Tibial artery (tissue), 4 donors: Measurements from ENCODE around the gene ANKIB1.

Experiments
- DNase-seq, 2 donors: peaks; one replicate each; pipeline ENCODE4 v3.0.0-alpha.2; 2019
- H3K27ac ChIP-seq, 2 donors: fragments of 200-600 bp; sonication (generic) in 1 of 2; 1 replicate in 1 of 2; 2 replicates in 1 of 2; pipeline ENCODE4 v1.5.1; 2018 to 2019; ENCODE audit warnings: mild to moderate bottlenecking in 1 of 2
- H3K27me3 ChIP-seq, 2 donors: fragments of 200-600 bp; sonication (generic) in 1 of 2; one replicate each; pipeline versions ENCODE4 v1.5.1 to v1.6.0; 2016 to 2019
- H3K36me3 ChIP-seq, 3 donors: fragments of 200-600 bp; sonication (generic) in 2 of 3; one replicate each; pipeline ENCODE4 v1.5.1; 2016 to 2019; ENCODE audit warnings: mild to moderate bottlenecking in 2 of 3
- H3K4me1 ChIP-seq, 4 donors: fragments of 200-600 bp; sonication (generic) in 2 of 4; 1 replicate in 3 of 4; 2 replicates in 1 of 4; pipeline ENCODE4 v1.5.1; 2016 to 2019
- H3K4me3 ChIP-seq, 2 donors: fragments of 200-600 bp; sonication (generic) in 1 of 2; 1 replicate in 1 of 2; 2 replicates in 1 of 2; pipeline ENCODE4 v1.5.1; 2018 to 2019; ENCODE audit warnings: mild to moderate bottlenecking in 2 of 2
- H3K9me3 ChIP-seq, 3 donors: fragments of 200-600 bp; sonication (generic) in 1 of 3; one replicate each; pipeline ENCODE4 v1.5.1; 2016 to 2019
- intact Hi-C: fragments of 100-400 bp; cut with DNase I; formaldehyde crosslinking; loops from one replicate; pipeline ENCODE4 v1.15.0; 2023; ENCODE audit warnings: low total_unique reads
- TF ChIP-seq, protein P1 (sequence below), 2 experiments: fragments of 200-600 bp in 1 of 2; fragments of 450-650 bp in 1 of 2; IDR thresholded peaks; one replicate each; pipeline ENCODE4 v1.5.1; 2017 to 2019; ENCODE audit warnings: antibody characterized with exemption in 2 of 2, mild to moderate bottlenecking in 1 of 2, moderate library complexity in 1 of 2

The ANKIB1 gene

DNA sequence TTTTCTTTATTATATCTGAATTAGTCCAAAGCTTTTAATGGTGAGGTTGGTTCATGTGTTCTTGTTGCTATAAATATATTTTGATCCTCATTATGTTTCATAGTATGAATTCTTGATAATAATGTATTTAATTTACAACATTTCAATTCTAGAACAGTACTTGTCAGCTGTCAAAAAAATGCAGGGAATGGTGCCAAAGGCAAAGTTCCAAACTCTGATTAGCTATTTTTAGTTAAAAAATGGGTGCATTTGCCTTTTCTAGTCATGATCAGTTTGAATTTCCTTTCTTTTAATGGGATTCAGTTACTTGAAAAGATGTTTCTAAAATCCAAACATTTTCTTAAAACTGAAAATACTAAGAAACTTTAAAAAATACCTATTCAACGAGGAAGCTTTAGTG, 49.6 kb downstream of the ANKIB1 start:
- Histone ChIP-seq H3K27ac (peak overlapping the region in 1 of 2 donors; percentile 55), H3K4me3 (peak overlapping the region in 1 of 2 donors; percentile 6)

DNA sequence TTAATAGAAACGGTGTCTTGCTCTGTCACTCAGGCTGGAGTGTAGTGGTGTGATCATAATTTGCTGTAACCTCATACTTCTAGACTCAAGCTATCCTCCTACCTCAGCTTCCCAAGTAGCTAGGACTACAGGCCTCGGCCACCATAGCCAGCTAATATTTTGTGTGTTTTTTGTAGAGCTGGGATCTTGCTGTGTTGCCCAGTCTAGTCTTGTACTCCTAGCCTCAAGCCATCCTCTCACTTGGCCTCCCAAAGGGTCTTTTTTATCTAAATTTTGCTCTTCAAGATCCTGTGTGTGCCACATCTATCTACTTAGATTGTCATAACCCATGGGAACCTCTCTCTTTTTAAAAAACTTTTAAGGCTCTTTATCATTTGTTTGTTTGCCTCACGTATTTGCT, 50.5 kb downstream of the ANKIB1 start:
- Histone ChIP-seq H3K36me3 (peaks cover 0 to 5% (median 0%) of the 10 kb centered on the region in 3 donors), H3K4me3 (no peak overlapping the region), H3K27ac (peak overlapping the region; percentile 40 to 55), H3K27me3 (no peaks in the 10 kb centered on the region), H3K4me1 (peaks cover 0 to 32% (median 2%) of the 10 kb centered on the region in 4 donors), H3K9me3 (no peaks in the 10 kb centered on the region)
- TF ChIP-seq, protein P1, sequence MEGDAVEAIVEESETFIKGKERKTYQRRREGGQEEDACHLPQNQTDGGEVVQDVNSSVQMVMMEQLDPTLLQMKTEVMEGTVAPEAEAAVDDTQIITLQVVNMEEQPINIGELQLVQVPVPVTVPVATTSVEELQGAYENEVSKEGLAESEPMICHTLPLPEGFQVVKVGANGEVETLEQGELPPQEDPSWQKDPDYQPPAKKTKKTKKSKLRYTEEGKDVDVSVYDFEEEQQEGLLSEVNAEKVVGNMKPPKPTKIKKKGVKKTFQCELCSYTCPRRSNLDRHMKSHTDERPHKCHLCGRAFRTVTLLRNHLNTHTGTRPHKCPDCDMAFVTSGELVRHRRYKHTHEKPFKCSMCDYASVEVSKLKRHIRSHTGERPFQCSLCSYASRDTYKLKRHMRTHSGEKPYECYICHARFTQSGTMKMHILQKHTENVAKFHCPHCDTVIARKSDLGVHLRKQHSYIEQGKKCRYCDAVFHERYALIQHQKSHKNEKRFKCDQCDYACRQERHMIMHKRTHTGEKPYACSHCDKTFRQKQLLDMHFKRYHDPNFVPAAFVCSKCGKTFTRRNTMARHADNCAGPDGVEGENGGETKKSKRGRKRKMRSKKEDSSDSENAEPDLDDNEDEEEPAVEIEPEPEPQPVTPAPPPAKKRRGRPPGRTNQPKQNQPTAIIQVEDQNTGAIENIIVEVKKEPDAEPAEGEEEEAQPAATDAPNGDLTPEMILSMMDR (IDR thresholded peaks at IDR 0.05): no peak
- DNase-seq: no peak
- intact Hi-C loops: loop anchor here (10.0 kb wide), 1 partner anchor 1841 kb away; no protein-coding TSS in a partner anchor

More for the DNA sequence above, 49.6 kb downstream of the ANKIB1 start:
- intact Hi-C loops: loop anchor here (10.0 kb wide), 1 partner anchor 1841 kb away; no protein-coding TSS in a partner anchor
- DNase-seq: no peak
- H3K4me1 ChIP-seq: peaks cover 0 to 32% (median 2%) of the 10 kb centered on the region in 4 donors
- peaks cover 0 to 5% (median 0%) of the 10 kb centered on the region in 3 donors for H3K36me3 ChIP-seq
- H3K9me3 ChIP-seq: no peaks in the 10 kb centered on the region
- TF ChIP-seq, protein P1 (IDR thresholded peaks at IDR 0.05): no peak
- no peaks in the 10 kb centered on the region for H3K27me3 ChIP-seq

DNA sequence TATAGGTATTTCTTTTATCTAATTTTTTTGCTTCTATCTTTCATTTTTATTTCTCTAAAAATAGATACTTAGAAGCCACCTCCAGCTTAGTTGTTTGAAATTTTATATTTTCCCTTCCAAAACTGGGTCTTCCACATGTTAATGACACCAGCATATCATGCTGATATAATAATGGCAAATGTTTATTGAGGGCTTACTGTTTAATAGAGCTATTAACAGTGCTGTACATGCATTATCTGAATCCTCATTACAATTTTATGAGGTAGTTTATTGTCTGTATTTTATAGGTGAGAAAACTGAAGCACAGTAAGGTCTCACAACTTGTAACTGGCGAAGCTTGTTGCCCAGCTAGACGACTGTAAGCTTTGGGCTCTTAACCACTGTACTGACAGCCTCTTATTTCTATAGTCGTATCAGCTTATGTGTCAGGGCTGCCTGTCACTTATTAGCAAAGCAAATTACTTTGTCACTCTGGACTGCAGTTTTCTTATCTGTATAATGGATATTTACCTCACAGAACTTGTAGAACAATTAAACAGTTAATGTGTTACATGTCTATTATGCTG, 51.2 kb downstream of the ANKIB1 start:
- Histone ChIP-seq H3K36me3 (peaks cover 0 to 5% (median 0%) of the 10 kb centered on the region in 3 donors), H3K4me1 (peaks cover 0 to 32% (median 2%) of the 10 kb centered on the region in 4 donors), H3K9me3 (no peaks in the 10 kb centered on the region), H3K27ac (no peak overlapping the region), H3K4me3 (no peak overlapping the region), H3K27me3 (no peaks in the 10 kb centered on the region)
- intact Hi-C loops: loop anchor here (10.0 kb wide), 1 partner anchor 1842 kb away; no protein-coding TSS in a partner anchor
- DNase-seq: no peak
- TF ChIP-seq, protein P1 (IDR thresholded peaks at IDR 0.05): no peak

DNA sequence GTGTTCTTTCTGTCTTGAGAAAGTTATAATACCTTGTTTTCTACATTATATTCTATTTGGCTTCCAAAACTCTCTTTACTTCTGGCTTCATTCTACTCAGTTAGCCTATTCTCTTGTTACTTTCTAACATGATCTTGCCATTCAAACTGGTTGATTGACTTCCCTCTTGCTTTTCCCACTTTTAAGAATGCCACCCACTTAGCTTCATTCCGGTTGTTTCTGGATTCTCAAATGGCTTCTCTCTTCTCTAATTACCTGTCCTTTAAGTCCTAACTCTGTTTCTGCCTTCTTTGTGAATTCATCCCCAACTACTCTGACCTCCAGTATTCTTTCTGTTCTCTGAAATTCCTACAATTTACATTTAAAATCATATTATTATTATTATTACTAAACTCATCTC, 52.0 kb downstream of the ANKIB1 start:
- peaks cover 0 to 32% (median 2%) of the 10 kb centered on the region in 4 donors for H3K4me1 ChIP-seq
- DNase-seq: no peak
- no peak overlapping the region for H3K27ac ChIP-seq
- no peak overlapping the region for H3K4me3 ChIP-seq
- peaks cover 0 to 5% (median 0%) of the 10 kb centered on the region in 3 donors for H3K36me3 ChIP-seq
- TF ChIP-seq, protein P1 (IDR thresholded peaks at IDR 0.05): no peak
- H3K9me3 ChIP-seq: no peaks in the 10 kb centered on the region
- no peaks in the 10 kb centered on the region for H3K27me3 ChIP-seq
- intact Hi-C loops: loop anchor here (10.0 kb wide), 1 partner anchor 1843 kb away; no protein-coding TSS in a partner anchor

DNA sequence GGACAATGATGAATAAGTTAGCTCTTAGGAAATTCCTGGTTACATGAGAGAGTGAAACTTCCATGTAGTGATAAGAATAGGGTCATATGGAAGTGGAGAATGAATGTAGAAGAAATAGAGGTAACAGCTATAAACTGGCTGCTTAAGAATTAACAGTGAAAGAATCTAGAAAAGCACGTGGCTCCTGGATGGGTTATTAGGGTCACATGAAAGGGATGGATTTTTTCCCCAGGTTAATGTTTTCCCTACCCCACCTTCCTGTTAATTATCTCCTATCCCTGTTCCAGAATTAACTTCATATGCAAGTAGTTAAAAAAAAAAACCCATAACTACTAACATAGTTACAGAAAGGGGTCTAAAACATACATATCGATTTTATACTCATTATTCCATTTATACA, 58.0 kb downstream of the ANKIB1 start:
- Histone ChIP-seq H3K27ac (no peak overlapping the region), H3K4me1 (no peaks in the 10 kb centered on the region), H3K4me3 (no peak overlapping the region), H3K9me3 (no peaks in the 10 kb centered on the region), H3K36me3 (peaks cover 0 to 5% (median 4%) of the 10 kb centered on the region in 3 donors), H3K27me3 (no peaks in the 10 kb centered on the region)
- TF ChIP-seq, protein P1 (IDR thresholded peaks at IDR 0.05): no peak
- DNase-seq: no peak
- intact Hi-C loops: no loop called here
